Small intestine (tissue), 7 donors: ENCODE results near the gene LIM2. TPM values are rescaled to one million over a fixed set of nuclear protein-coding genes. Genes with fewer than 3 reads are reported as not detected.

ENCODE experiments used
- DNase-seq, 2 donors: peaks; one replicate each; pipeline versions ENCODE4 v3.0.0 to v3.0.0-alpha.2; 2013
- FAIRE-seq: peaks from 2 replicates; lab custom pipeline; 2012; peaks lifted over from hg19 to GRCh38; lab: Jason Lieb, UNC
- H3K27ac ChIP-seq, 3 donors: one replicate each; pipeline ENCODE4 v1.5.1; 2013; ENCODE audit warnings: low read length in 2 of 3, mild to moderate bottlenecking in 2 of 3, control low read depth in 1 of 3, inconsistent platforms in 1 of 3, low read depth in 1 of 3, moderate library complexity in 1 of 3
- H3K27me3 ChIP-seq, 3 donors: one replicate each; pipeline ENCODE4 v1.6.1; 2013; ENCODE audit warnings: low read length in 3 of 3, inconsistent platforms in 1 of 3; ENCODE audit not compliant: control insufficient read depth in 3 of 3, insufficient read depth in 3 of 3
- H3K36me3 ChIP-seq, 3 donors: one replicate each; pipeline ENCODE4 v1.6.1; 2013; ENCODE audit warnings: low read length in 3 of 3, inconsistent platforms in 1 of 3, low read depth in 1 of 3, mild to moderate bottlenecking in 1 of 3, moderate library complexity in 1 of 3; ENCODE audit not compliant: control insufficient read depth in 3 of 3, insufficient read depth in 2 of 3
- H3K4me1 ChIP-seq, 3 donors: one replicate each; pipeline ENCODE4 v1.6.1; 2013; ENCODE audit warnings: low read length in 2 of 3, inconsistent platforms in 1 of 3, low read depth in 1 of 3, mild to moderate bottlenecking in 1 of 3, moderate library complexity in 1 of 3; ENCODE audit not compliant: control insufficient read depth in 3 of 3, insufficient read depth in 2 of 3
- H3K4me3 ChIP-seq, 3 donors: one replicate each; pipeline ENCODE4 v1.5.1; 2013; ENCODE audit warnings: low read length in 3 of 3, control low read depth in 1 of 3, inconsistent platforms in 1 of 3, low read depth in 1 of 3, mild to moderate bottlenecking in 1 of 3, moderate library complexity in 1 of 3
- H3K9me3 ChIP-seq, 2 donors: one replicate each; pipeline ENCODE4 v1.6.1; 2013; ENCODE audit warnings: low read depth in 1 of 2, low read length in 1 of 2; ENCODE audit not compliant: control insufficient read depth in 2 of 2, insufficient read depth in 1 of 2
- WGBS, 3 donors: extraction: QIAGEN DNeasy Blood & Tissue Kit; methylation state at CpG; one replicate each; pipeline ENCODE4 v1.1.7; 2013; 5-methylcytosine and 5-hydroxymethylcytosine counted together
- polyA plus RNA-seq, 4 donors: library from polyadenylated mRNA; stranded (reverse) in 3 of 4; unstranded in 1 of 4; fragments of 200-250 nt in 3 of 4; fragments of 120-200 nt in 1 of 4; gene quantifications; one replicate each; pipeline versions ENCODE4 v1.2.1 to v1.2.3, GENCODE V29; 2013
- donor health status: healthy with polysubstance abuse.
- donor health status: control.
- donor health status: control.
- donor health status: Bipolar disorder and iron deficiency.
- donor health status: healthy.

LIM2 gene
- polyA plus RNA-seq, 4 donors, result 0.04 TPM; not detected in 3

DNA sequence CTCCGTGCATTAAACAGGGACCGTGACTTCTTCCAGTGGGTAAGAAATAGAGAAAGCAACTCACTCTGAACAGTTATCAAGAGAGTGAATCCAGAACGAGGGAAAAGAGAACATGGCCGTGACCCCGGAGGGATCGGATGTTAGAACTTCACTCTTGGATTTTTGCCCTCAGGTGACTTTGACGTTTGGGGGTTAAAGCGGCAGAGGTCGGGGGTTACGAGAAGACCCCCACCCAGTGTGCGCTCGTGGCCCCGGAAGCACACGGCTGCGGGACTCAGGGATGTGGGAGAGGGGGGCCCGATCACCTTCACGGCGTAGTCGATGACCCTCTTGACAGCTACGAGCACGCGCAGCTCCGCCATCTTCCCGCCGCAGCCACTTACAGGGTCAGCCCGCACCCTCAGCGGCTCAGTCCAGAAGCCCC, 21.8 kb downstream of the LIM2 start, which contains the start of gene ETFB:
ETFB (minus strand) TSS at position 424 of the 424 bp plus-strand sequence; CDS start at position 362, 62 bp downstream.
- Histone ChIP-seq H3K4me3 (peak within 1 kb of the TSS; percentile 63 to 98 (median 81)), H3K27ac (peak within 1 kb of the TSS; percentile 94 to 97 (median 97)), H3K27me3 (no peaks in the 10 kb centered on the region), H3K36me3 (peaks cover 0 to 11% (median 0%) of the 10 kb centered on the region in 3 donors), H3K4me1 (peaks cover 0 to 40% (median 3%) of the 10 kb centered on the region in 3 donors), H3K9me3 (no peaks in the 10 kb centered on the region)
- DNase-seq (no peak), FAIRE-seq (no peak)
- 0 to 1% (median 0%) methylated on average over 27 of the region's 27 CpGs for WGBS, 3 donors

DNA sequence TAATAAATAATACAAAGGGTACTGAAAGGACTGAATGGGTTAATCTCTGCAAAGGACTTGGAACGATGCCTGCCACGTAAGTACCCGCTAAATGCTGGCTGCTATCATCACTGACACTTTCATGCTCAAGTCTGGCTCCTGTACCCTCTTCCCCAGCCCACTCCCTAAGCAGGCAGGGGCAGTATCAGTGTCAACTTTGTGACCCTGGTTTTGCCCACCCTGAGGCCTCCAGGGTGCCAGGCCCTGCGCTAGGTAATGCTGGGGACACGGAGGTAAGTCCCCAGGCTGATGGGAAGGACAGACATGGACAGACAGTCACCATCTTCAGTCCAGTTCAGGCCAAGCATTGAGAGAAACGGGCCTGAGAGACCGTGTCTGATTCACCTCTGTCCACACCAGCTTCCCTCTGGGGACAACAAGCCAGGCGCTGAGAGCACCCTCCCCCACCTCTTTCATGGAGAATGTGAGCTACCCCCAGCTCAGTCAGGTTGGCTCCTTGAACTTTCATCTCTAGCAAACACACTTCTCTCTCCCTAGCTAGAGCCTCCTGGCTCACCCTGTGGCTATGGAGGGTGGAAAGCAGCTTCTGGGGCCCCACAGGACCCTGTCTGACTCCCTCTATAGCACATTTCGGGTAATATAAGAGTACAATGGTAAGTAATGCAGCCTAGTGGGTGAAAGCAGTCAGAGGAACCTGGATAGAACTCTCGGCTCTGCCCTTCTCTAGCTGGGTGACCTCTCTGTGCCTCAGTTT, 22.4 kb downstream of the LIM2 start:
- FAIRE-seq, result no peak
- 9 to 20% (median 14%) methylated on average over 10 of the region's 10 CpGs for WGBS, 3 donors
- Histone ChIP-seq H3K36me3 (peaks cover 0 to 13% (median 0%) of the 10 kb centered on the region in 3 donors), H3K4me3 (peak overlapping the region; percentile 63 to 98 (median 81)), H3K27ac (peak overlapping the region; percentile 94 to 97 (median 97)), H3K9me3 (no peaks in the 10 kb centered on the region), H3K27me3 (no peaks in the 10 kb centered on the region), H3K4me1 (peaks cover 0 to 40% (median 3%) of the 10 kb centered on the region in 3 donors)
- DNase-seq, result peak; percentile 66 to 81

DNA sequence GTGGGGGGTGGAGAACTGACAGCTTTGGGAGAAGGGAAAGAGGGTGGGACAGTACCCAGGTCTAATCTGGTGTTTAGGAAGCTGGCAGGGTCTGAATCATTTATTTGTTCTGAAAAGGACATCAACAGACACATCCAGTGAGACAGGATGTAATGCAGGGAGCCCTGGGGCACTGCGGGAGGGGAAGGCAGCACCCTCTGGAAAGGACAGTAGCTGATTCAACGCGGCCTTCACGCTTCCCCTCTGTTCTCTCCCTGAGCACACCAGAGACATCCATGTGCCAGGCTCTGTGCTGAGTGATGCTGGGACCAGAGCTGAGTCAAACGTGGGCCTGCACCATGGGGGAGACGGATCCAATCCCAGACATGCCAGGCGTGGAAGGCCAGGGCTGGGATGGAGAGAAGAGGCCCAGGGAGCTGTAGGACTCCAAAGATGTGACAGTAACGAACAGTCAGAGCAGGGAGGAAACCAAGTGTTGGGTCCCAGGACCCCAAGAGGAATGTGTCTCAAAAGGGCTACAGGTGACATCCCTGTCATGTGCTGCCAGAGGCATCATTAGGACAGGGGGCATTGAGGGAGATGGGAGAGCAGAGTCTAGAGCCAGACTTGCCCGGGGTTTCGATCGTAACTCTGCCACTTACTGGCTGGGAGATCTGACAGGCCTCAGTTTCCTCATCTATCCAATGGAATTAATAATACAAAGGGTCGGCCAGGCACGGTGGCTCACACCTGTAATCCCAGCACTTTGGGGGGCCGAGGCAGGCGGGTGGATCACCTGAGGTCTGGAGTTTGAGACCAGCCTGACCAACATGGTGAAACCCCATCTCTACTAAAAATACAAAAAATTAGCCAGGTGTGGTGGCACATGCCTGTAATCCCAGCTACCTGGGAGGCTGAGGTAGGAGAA, 23.3 kb downstream of the LIM2 start:
- no peak for FAIRE-seq
- Histone ChIP-seq H3K4me3 (no peak overlapping the region), H3K27ac (peak overlapping the region; percentile 16 to 95 (median 28)), H3K4me1 (peaks cover 0 to 40% (median 3%) of the 10 kb centered on the region in 3 donors), H3K36me3 (peaks cover 0 to 19% (median 0%) of the 10 kb centered on the region in 3 donors), H3K27me3 (no peaks in the 10 kb centered on the region), H3K9me3 (no peaks in the 10 kb centered on the region)
- peak in 1 of 2 donors; percentile 33 for DNase-seq
- WGBS, 3 donors, result 60 to 75% (median 63%) methylated on average over 15 of the region's 15 CpGs

DNA sequence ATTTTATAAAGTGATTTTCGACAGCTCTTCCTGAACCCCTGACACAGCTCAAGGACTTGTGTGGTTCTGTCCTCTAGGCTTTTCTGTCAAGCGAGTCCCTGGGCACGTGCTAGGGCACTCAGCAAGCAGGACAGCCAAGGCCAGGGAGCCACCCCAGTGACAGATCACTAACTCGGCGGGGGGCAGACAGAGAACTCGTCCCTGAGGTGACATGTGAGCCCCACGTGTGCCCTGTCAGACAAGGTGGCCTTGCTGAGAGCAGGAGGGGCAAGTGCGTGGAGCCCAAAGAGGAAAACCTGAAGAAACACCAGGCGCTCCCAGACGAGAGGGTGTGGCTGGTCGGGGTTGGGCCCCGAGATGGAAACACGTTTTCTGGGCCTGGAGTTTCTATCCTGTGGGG, 26.5 kb downstream of the LIM2 start:
- no peaks in the 10 kb centered on the region for H3K9me3 ChIP-seq
- WGBS, 3 donors, result 71 to 85% (median 75%) methylated on average over 13 of the region's 13 CpGs
- FAIRE-seq (no peak), DNase-seq (peak in 1 of 2 donors; percentile 57)
- no peaks in the 10 kb centered on the region for H3K27me3 ChIP-seq
- H3K27ac ChIP-seq, result peak overlapping the region in 1 of 3 donors; percentile 45
- no peak overlapping the region for H3K4me3 ChIP-seq
- peaks cover 0 to 31% (median 0%) of the 10 kb centered on the region in 3 donors for H3K36me3 ChIP-seq
- peaks cover 0 to 34% (median 3%) of the 10 kb centered on the region in 3 donors for H3K4me1 ChIP-seq

DNA sequence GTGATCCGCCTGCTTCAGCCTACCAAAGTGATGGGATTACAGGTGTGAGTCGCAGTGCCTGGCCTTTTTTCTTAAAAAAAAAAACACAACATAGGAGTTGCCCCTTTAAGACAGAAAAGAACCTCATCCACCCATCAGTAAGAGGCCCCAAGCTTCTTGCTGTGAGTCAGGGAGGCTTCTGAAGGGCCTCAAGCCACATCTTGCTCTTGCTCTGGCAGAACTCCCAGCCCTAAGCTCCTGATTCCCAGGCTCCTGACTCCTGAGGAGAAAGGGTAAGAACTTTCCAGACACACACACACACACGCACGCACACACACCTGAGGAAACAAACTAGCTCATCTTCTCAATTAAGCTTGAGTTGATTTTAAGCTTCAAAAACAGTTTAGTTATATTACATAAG, 28.5 kb downstream of the LIM2 start:
- no peak for FAIRE-seq
- 92 to 97% (median 94%) methylated on average over 4 of the region's 4 CpGs for WGBS, 3 donors
- H3K4me3 ChIP-seq, result no peak overlapping the region
- DNase-seq, result no peak
- H3K9me3 ChIP-seq, result no peaks in the 10 kb centered on the region
- H3K36me3 ChIP-seq, result peaks cover 0 to 27% (median 0%) of the 10 kb centered on the region in 3 donors
- no peaks in the 10 kb centered on the region for H3K27me3 ChIP-seq
- H3K27ac ChIP-seq, result no peak overlapping the region
- H3K4me1 ChIP-seq, result peaks cover 0 to 30% (median 3%) of the 10 kb centered on the region in 3 donors

DNA sequence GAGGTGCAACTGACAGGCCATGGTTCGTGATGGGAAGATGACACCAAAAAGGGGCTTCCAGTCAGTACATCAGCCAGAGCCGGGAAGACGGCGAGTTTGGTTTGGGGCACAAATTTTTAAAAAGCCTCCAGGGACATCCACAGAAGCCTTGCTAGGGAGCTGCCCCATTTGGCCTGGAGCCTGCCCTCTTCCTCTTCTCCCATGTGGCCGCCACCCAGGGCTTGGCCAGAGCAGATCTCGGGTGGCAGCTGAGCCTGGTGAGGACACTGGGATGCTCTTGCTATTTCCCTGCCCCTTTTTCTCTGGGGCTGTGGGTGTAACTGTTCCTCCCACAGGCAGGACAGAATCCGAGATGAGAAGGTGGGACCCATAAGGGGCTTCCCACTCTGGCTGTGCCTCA, 29.8 kb downstream of the LIM2 start:
- 89% methylated on average over 7 of the region's 7 CpGs for WGBS, 3 donors
- no peak for FAIRE-seq
- H3K4me1 ChIP-seq, result peaks cover 0 to 16% (median 3%) of the 10 kb centered on the region in 3 donors
- DNase-seq, result no peak
- H3K9me3 ChIP-seq, result no peaks in the 10 kb centered on the region
- no peaks in the 10 kb centered on the region for H3K27me3 ChIP-seq
- H3K27ac ChIP-seq, result no peak overlapping the region
- no peak overlapping the region for H3K4me3 ChIP-seq
- peaks cover 0 to 32% (median 0%) of the 10 kb centered on the region in 3 donors for H3K36me3 ChIP-seq

DNA sequence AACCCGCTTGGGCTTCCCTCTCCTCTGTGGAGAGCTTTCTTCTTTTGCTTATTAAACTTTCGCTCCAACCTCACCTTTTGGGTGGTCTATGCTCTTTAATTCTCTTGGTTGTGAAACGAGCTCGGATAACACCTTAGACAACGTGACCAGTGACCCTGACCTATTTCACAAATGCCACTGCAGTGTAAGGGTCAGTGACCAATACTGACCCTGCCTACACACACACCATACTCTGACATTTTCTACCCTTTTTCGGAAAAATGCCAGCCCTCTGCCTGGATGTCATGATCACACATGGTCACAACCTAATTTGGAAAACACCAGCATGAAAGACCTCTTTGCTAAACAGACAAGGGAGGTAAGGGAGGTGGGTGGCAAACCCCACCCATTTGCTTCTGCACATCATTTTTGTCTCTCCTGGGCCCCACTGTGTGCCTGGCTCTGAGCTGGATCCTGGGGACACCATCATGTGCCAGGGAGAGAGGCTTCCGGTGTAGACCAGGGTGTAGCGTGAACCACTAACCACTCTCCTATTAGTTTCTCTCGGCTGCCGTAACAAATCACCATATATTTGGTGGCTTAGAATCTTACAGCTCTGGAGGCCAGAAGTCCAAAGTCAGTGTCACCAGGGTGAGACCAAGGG, 31.5 kb downstream of the LIM2 start:
- WGBS, 3 donors, result 95 to 98% (median 96%) methylated on average over 10 of the region's 10 CpGs
- no peaks in the 10 kb centered on the region for H3K9me3 ChIP-seq
- DNase-seq, result no peak
- peaks cover 2 to 45% (median 4%) of the 10 kb centered on the region in 3 donors for H3K36me3 ChIP-seq
- no peak overlapping the region for H3K27ac ChIP-seq
- no peak overlapping the region for H3K4me3 ChIP-seq
- FAIRE-seq, result no peak
- peaks cover 0 to 2% (median 0%) of the 10 kb centered on the region in 3 donors for H3K4me1 ChIP-seq
- H3K27me3 ChIP-seq, result no peaks in the 10 kb centered on the region
